RCC 7860 (cell line): ENCODE results near the gene KRT86.
"Not testable (repeated sequence)": the region's sequence is repeated elsewhere in the genome, so short reads cannot be mapped to it uniquely, and the experiment has no call there.

Experiments
- DNase-seq: peaks from one replicate; pipeline ENCODE4 v3.0.0-alpha.2; 2015; ENCODE audit warnings: low spot score
- FAIRE-seq: peaks from 2 replicates; lab custom pipeline; 2012; peaks lifted over from hg19 to GRCh38; lab: Jason Lieb, UNC

Gene KRT86

GRCh38 chr12:52310622-52311284, 36.3 kb downstream of the KRT86 start:
- FAIRE-seq, result no peak
- no peak for DNase-seq

- DNase-seq (no peak), FAIRE-seq (no peak)
These were observed 36.8 kb downstream of the KRT86 start for GRCh38 chr12:52311285-52311648.

GRCh38 chr12:52312086-52312485, 37.6 kb downstream of the KRT86 start:
- FAIRE-seq, result no peak
- no peak for DNase-seq

GRCh38 chr12:52313461-52313860, 39.0 kb downstream of the KRT86 start:
- FAIRE-seq (no peak), DNase-seq (no peak)

- DNase-seq (no peak), FAIRE-seq (no peak)
These were observed 39.5 kb downstream of the KRT86 start for GRCh38 chr12:52313926-52314325.

GRCh38 chr12:52314511-52314910, 40.1 kb downstream of the KRT86 start:
- DNase-seq, result no peak
- FAIRE-seq, result no peak

- not testable (repeated sequence) for DNase-seq, FAIRE-seq
These were observed 41.3 kb downstream of the KRT86 start for GRCh38 chr12:52315721-52316120.

- DNase-seq (no peak), FAIRE-seq (no peak)
These were observed 41.8 kb downstream of the KRT86 start for GRCh38 chr12:52316290-52316689.

- DNase-seq, result no peak
- no peak for FAIRE-seq
These were observed 42.3 kb downstream of the KRT86 start for GRCh38 chr12:52316701-52317100.

- no peak for FAIRE-seq
- DNase-seq, result no peak
These were observed 43.1 kb downstream of the KRT86 start for GRCh38 chr12:52317468-52318052.

GRCh38 chr12:52318241-52318990, 44.0 kb downstream of the KRT86 start:
- FAIRE-seq (no peak), DNase-seq (no peak)

- no peak for FAIRE-seq
- no peak for DNase-seq
These were observed 44.7 kb downstream of the KRT86 start for GRCh38 chr12:52319097-52319496.

GRCh38 chr12:52320784-52321400, 46.4 kb downstream of the KRT86 start, which contains the start of gene KRT83:
TSS of gene KRT83 (minus strand) at chr12:52321398. CDS start at chr12:52321335, 63 bp downstream.
- no peak for FAIRE-seq
- no peak for DNase-seq

GRCh38 chr12:52321418-52321817, 47.0 kb downstream of the KRT86 start:
- FAIRE-seq (no peak), DNase-seq (no peak)

- DNase-seq, result no peak
- no peak for FAIRE-seq
These were observed 47.6 kb downstream of the KRT86 start for GRCh38 chr12:52322069-52322468.

- FAIRE-seq (no peak), DNase-seq (no peak)
These were observed 48.6 kb downstream of the KRT86 start for GRCh38 chr12:52323001-52323400.

- no peak for FAIRE-seq
- DNase-seq, result no peak
These were observed 49.1 kb downstream of the KRT86 start for GRCh38 chr12:52323416-52324152.

- DNase-seq, result no peak
- no peak for FAIRE-seq
These were observed 49.7 kb downstream of the KRT86 start for GRCh38 chr12:52324153-52324444.

- DNase-seq, result peak; percentile 91
- FAIRE-seq, result peak; percentile 88
These were observed 52.8 kb downstream of the KRT86 start for GRCh38 chr12:52327052-52327829.

- DNase-seq (no peak), FAIRE-seq (no peak)
These were observed 53.5 kb downstream of the KRT86 start for GRCh38 chr12:52327830-52328500.
